GM23248 (cell line): ENCODE measurements around the gene ZSWIM3.

Experiments used
- EZH2 ChIP-seq: fragments of 200-600 bp; sonication (generic); IDR thresholded peaks from 2 replicates; pipeline ENCODE4 v1.6.1; 2018; ENCODE audit warnings: antibody characterized with exemption, mild to moderate bottlenecking; ENCODE audit not compliant: insufficient read depth, poor library complexity, severe bottlenecking
- EZH2phosphoT487 ChIP-seq: fragments of 200-600 bp; sonication (generic); IDR thresholded peaks from 2 replicates; pipeline ENCODE4 v1.6.1; 2018; ENCODE audit warnings: antibody characterized with exemption, moderate library complexity, mild to moderate bottlenecking, low read depth; ENCODE audit not compliant: insufficient read depth

- TF ChIP-seq EZH2phosphoT487, result no peak
- no peak for TF ChIP-seq EZH2
Observed at GRCh38 chr20:45814314-45814713, 43.1 kb upstream of the ZSWIM3 start.
